K562 (cell line): ENCODE results near the gene NPS. TPM values are rescaled to one million over a fixed set of nuclear protein-coding genes. Genes with fewer than 3 reads are reported as not detected.

Source experiments
- ATAC-seq: fragments of 200-7000 bp; cut with Tn5 transposase; 3 replicates; pipeline ENCODE4 v1.9.1; 2020; ENCODE audit warnings: moderate library complexity
- BruUV-seq: library from RNA; stranded (reverse); fragments of 400-500 nt; replicated peaks from 2 replicates; lab custom pipeline; 2021; lab: Mats Ljungman, UMichigan
- CTCF ChIA-PET: fragments of 300-600 bp; formaldehyde crosslinking; extraction: SDS; loops from one replicate; lab custom pipeline; 2021; ENCODE audit warnings: low intra/inter-chr PET ratio; lab: Yijun Ruan, JAX
- POLR2A ChIA-PET: fragments of 300-600, 350-650 bp; sonication (Branson Sonifier 250); formaldehyde crosslinking; extraction: SDS; loops from one replicate; lab custom pipeline; 2021; ENCODE audit warnings: antibody characterized with exemption, inconsistent platforms; lab: Yijun Ruan, JAX
- DNase-seq, 4 experiments: peaks; one replicate each; pipeline versions ENCODE4 v3.0.0 to v3.0.0-alpha.2; 2011 to 2018; ENCODE audit warnings: low spot score in 3 of 4, mixed read lengths in 3 of 4; ENCODE audit errors: extremely low read depth in 1 of 4
- FAIRE-seq: peaks from 2 replicates; lab custom pipeline; 2011; peaks lifted over from hg19 to GRCh38; lab: Jason Lieb, UNC
- H2AFZ ChIP-seq: 2 replicates; pipeline ENCODE4 v1.6.0; 2011; ENCODE audit warnings: low read depth, low read length, control low read depth, inconsistent platforms
- H3K27ac ChIP-seq: fragments of 200-600 bp; 3 replicates; pipeline ENCODE4 v1.8.0; 2011; ENCODE audit warnings: low read depth, mild to moderate bottlenecking, control low read depth, inconsistent platforms, low read length, moderate library complexity, mixed read lengths; ENCODE audit errors: extremely low read depth
- H3K27me3 ChIP-seq, 2 experiments: fragments of 300-600 bp in 1 of 2; 2 replicates in 1 of 2; 3 replicates in 1 of 2; pipeline versions ENCODE4 v1.6.0 to v1.8.0; 2011; ENCODE audit warnings: inconsistent platforms in 2 of 2, low read length in 2 of 2, mild to moderate bottlenecking in 1 of 2, mixed read lengths in 1 of 2, moderate library complexity in 1 of 2; ENCODE audit not compliant: control insufficient read depth in 2 of 2, insufficient read depth in 2 of 2
- H3K36me3 ChIP-seq: fragments of 300-600 bp; 3 replicates; pipeline ENCODE4 v1.8.0; 2011; ENCODE audit warnings: mild to moderate bottlenecking, low read length, inconsistent platforms; ENCODE audit not compliant: control insufficient read depth, insufficient read depth
- H3K4me1 ChIP-seq, 2 experiments: fragments of 200-600 bp in 1 of 2; replicated peaks in 1 of 2; 2 replicates in 1 of 2; 3 replicates in 1 of 2; pipeline versions ENCODE4 v1.5.1 to v1.8.0; 2011; ENCODE audit warnings: inconsistent platforms in 2 of 2, low read length in 2 of 2, mild to moderate bottlenecking in 1 of 2, mixed read lengths in 1 of 2, moderate library complexity in 1 of 2; ENCODE audit not compliant: control insufficient read depth in 2 of 2, insufficient read depth in 2 of 2
- H3K4me2 ChIP-seq: 2 replicates; pipeline ENCODE4 v1.6.1; 2011; ENCODE audit warnings: low read length, control low read depth, inconsistent platforms, mixed read lengths; ENCODE audit not compliant: insufficient read depth
- H3K4me3 ChIP-seq: fragments of 200-600 bp; sonication (generic), shearing (Covaris generic); 2 replicates; pipeline ENCODE4 v1.5.1; 2016; ENCODE audit warnings: control low read depth, inconsistent platforms
- H3K79me2 ChIP-seq: fragments of 200-600 bp; 3 replicates; pipeline ENCODE4 v1.8.0; 2011; ENCODE audit warnings: low read length, inconsistent platforms; ENCODE audit not compliant: control insufficient read depth, insufficient read depth
- H3K9ac ChIP-seq, 2 experiments: 2 replicates each; pipeline versions ENCODE4 v1.6.0 to v1.6.1; 2011; ENCODE audit warnings: low read depth in 2 of 2, low read length in 2 of 2, control low read depth in 1 of 2, inconsistent platforms in 1 of 2, mild to moderate bottlenecking in 1 of 2, mixed read lengths in 1 of 2; ENCODE audit not compliant: insufficient read depth in 1 of 2
- H3K9me1 ChIP-seq: one replicate; pipeline ENCODE4 v1.6.0; 2011; ENCODE audit warnings: inconsistent platforms, mild to moderate bottlenecking, low read length, moderate library complexity; ENCODE audit not compliant: control insufficient read depth, insufficient read depth
- H3K9me3 ChIP-seq: replicated peaks from 2 replicates; pipeline ENCODE4 v1.5.1; 2011; ENCODE audit warnings: low read depth, low read length, inconsistent platforms; ENCODE audit not compliant: control insufficient read depth, insufficient read depth
- H4K20me1 ChIP-seq: replicated peaks from 2 replicates; pipeline ENCODE4 v1.6.1; 2011; ENCODE audit warnings: low read length, inconsistent platforms, mixed read lengths; ENCODE audit not compliant: control insufficient read depth, insufficient read depth
- CBX2 ChIP-seq: fragments of 200-600 bp; sonication (generic); IDR thresholded peaks from one replicate; pipeline ENCODE4 v1.6.1; 2012; ENCODE audit warnings: mild to moderate bottlenecking, low read length, inconsistent platforms; ENCODE audit not compliant: insufficient read depth, poor library complexity, severe bottlenecking
- EZH2 ChIP-seq: IDR thresholded peaks from 2 replicates; pipeline ENCODE4 v1.6.1; 2012; ENCODE audit warnings: low read depth, mild to moderate bottlenecking, inconsistent platforms, low read length, borderline replicate concordance
- FOXA3 ChIP-seq, 2 experiments: fragments of 450-650 bp in 1 of 2; sonication (generic) in 1 of 2; formaldehyde crosslinking; IDR thresholded peaks in 1 of 2; conservative IDR thresholded peaks in 1 of 2; 2 replicates each; pipeline versions ENCODE4 v1.4.0 to v1.8.0; 2020 to 2022; ENCODE audit warnings: mild to moderate bottlenecking in 2 of 2, missing genetic modification reagents in 1 of 2
- FOXJ3 ChIP-seq: sonication (generic); formaldehyde crosslinking; IDR thresholded peaks from 2 replicates; pipeline ENCODE4 v1.4.0; 2020; ENCODE audit warnings: mild to moderate bottlenecking, missing genetic modification reagents
- HDAC8 ChIP-seq: fragments of 450-650 bp; IDR thresholded peaks from 2 replicates; pipeline ENCODE4 v1.6.1; 2016; ENCODE audit warnings: mild to moderate bottlenecking, missing genetic modification characterization, moderate library complexity, missing compliant biosample characterization
- HNRNPH1 ChIP-seq: fragments of 200-400 bp; formaldehyde crosslinking; optimal IDR thresholded peaks from 2 replicates; pipeline ENCODE3; 2017; ENCODE audit warnings: low read depth, mild to moderate bottlenecking, low read length, moderate library complexity
- JUN ChIP-seq, 2 experiments: sonication (generic) in 1 of 2; formaldehyde crosslinking in 1 of 2; IDR thresholded peaks; 2 replicates each; pipeline versions ENCODE4 v1.6.1 to v1.8.0; 2012 to 2022; ENCODE audit warnings: borderline replicate concordance in 2 of 2, mild to moderate bottlenecking in 2 of 2, improper control_type of control experiment in 1 of 2, low read depth in 1 of 2, low read length in 1 of 2, missing genetic modification reagents in 1 of 2
- SLC30A9 ChIP-seq: fragments of 250-450 bp; sonication (Bioruptor Pico); IDR thresholded peaks from 2 replicates; pipeline ENCODE4 v1.8.0; 2022; ENCODE audit warnings: mild to moderate bottlenecking, moderate library complexity
- TAF15 ChIP-seq: fragments of 200-400 bp; formaldehyde crosslinking; IDR thresholded peaks from 2 replicates; pipeline ENCODE4 v1.6.1; 2017; ENCODE audit warnings: mild to moderate bottlenecking, low read depth, low read length, moderate library complexity
- TEAD1 ChIP-seq, 2 experiments: fragments of 450-650 bp in 1 of 2; sonication (generic) in 1 of 2; formaldehyde crosslinking; IDR thresholded peaks; 2 replicates each; pipeline versions ENCODE4 v1.4.0 to v1.8.0; 2020 to 2022; ENCODE audit warnings: mild to moderate bottlenecking in 2 of 2, missing genetic modification reagents in 1 of 2
- WGBS: fragments of 100-300 bp; shearing (Covaris generic); methylation state at CpG from one replicate; pipeline ENCODE4 v1.1.6; 2016; ENCODE audit warnings: low coverage, mixed read lengths; ENCODE audit not compliant: insufficient coverage; ENCODE audit errors: missing lambda C conversion rate; 5-methylcytosine and 5-hydroxymethylcytosine counted together
- in situ Hi-C: fragments of 300-500 bp; cut with MboI; formaldehyde crosslinking; loops from 4 replicates; pipeline ENCODE4 v1.15.0; 2018; ENCODE audit warnings: inconsistent platforms, mixed read lengths
- intact Hi-C: fragments of 100-400 bp; cut with micrococcal nuclease; formaldehyde crosslinking; loops from 2 replicates; pipeline ENCODE4 v1.14.2; 2022
- polyA plus RNA-seq, 8 experiments: library from polyadenylated mRNA; depleted of rRNA in 4 of 8; stranded (reverse) in 5 of 8; unstranded in 3 of 8; fragments of >200 nt; fragmentation: Nextera tagmentation in 2 of 8; fragmentation: Illumina TruSeq in 1 of 8; extraction: Ambion mirVana in 2 of 8; extraction: Trizol in 1 of 8; gene quantifications; 2 replicates each; pipeline versions ENCODE4 v1.2.1 to v1.2.3, GENCODE V29; 2011 to 2014; ENCODE audit warnings: inconsistent platforms in 1 of 8, missing spikeins in 1 of 8
- total RNA-seq, 7 experiments: library from RNA; depleted of rRNA in 6 of 7; stranded (reverse); fragments of >200 nt in 6 of 7; fragmentation: Illumina TruSeq in 2 of 7; extraction: Trizol in 2 of 7; gene quantifications; 2 replicates each; pipeline versions ENCODE4 v1.2.1 to v1.2.3, GENCODE V29; 2011 to 2021; ENCODE audit warnings: low replicate concordance in 1 of 7
- TF ChIP-seq, protein P1 (sequence below): fragments of 250-450 bp; sonication (Bioruptor Pico); IDR thresholded peaks from 2 replicates; pipeline ENCODE4 v1.4.0; 2020; ENCODE audit warnings: mild to moderate bottlenecking, moderate library complexity
- TF ChIP-seq, protein P2 (sequence below): sonication (generic); formaldehyde crosslinking; IDR thresholded peaks from 2 replicates; pipeline ENCODE4 v1.8.0; 2022; ENCODE audit warnings: mild to moderate bottlenecking, missing genetic modification reagents

Gene NPS
- total and polyA plus RNA-seq, 9 of the 15 experiments (the other 6 are each of a cell fraction or from before 2014, with no cell fraction given) = not detected

DNA sequence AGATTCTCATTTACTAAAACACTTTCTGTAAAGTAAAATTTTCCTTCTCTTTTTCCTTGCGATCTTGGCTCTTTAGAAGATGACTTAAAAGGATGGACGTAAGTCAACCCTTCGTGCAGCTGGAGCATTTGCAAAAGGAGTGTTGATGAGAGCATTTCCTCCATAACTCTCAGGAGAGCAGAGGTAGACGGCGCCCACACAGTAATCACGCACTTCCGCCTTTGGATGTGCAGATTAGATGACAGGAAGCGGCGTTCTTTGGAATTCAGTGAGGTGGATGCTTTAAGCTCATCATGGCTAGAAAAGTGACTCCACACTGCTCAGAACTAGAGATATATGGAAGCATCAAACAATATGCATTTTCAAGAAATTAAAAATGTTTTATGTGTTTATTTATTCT is 43.0 kb upstream of the NPS start:
- FAIRE-seq = no peak
- no peaks in the 10 kb centered on the region for H3K9me3 ChIP-seq
- POLR2A ChIA-PET = no interaction called here

DNA sequence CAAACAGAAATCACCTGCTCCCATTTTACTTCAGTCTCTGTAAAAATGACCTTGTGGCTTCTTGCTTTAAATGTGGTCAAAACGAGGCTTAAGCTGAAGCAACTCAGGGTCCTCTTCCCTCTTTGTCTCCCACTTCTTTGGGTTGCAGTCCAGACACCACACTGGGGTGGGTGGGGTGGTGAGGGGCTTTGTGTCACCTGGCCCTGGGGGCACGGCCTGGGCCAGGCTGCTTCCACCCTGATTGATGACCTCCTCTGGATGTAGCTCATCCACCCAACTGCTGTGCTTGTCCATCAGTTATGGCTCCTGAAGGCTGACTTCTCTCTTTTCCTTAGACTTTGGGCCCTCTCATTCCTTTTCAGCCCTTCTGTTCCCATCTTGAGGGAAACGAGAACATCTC is 26.8 kb upstream of the NPS start:
- H3K4me2 ChIP-seq = no peak overlapping the region
- no peaks in the 10 kb centered on the region for H3K36me3 ChIP-seq
- H3K79me2 ChIP-seq = no peaks in the 10 kb centered on the region
- ATAC-seq (no peak), FAIRE-seq (no peak), DNase-seq (no peak)
- no peaks in the 10 kb centered on the region for H4K20me1 ChIP-seq
- in situ Hi-C loops = no loop called here
- no peak overlapping the region for H3K27ac ChIP-seq
- no peaks in the 10 kb centered on the region for H3K9me3 ChIP-seq
- WGBS = 0% methylated on average over 2 of the region's 3 CpGs
- BruUV-seq = no TSS peak
- no peak overlapping the region for H3K9ac ChIP-seq
- H2AFZ ChIP-seq = no peak overlapping the region
- H3K27me3 ChIP-seq = no peaks in the 10 kb centered on the region
- ChIA-PET CTCF (no interaction called here), POLR2A (no interaction called here)
- intact Hi-C loops = no loop called here
- no peaks in the 10 kb centered on the region for H3K9me1 ChIP-seq
- no peaks in the 10 kb centered on the region for H3K4me1 ChIP-seq
- no peak overlapping the region for H3K4me3 ChIP-seq
- TF ChIP-seq TEAD1 (CRISPR knock-in tag; IDR thresholded peaks at IDR 0.05) (no peak), CBX2 (no peak), JUN (IDR thresholded peaks at IDR 0.05; ENCODE audit: borderline replicate concordance, low read depth, low read length) (no peak), JUN (CRISPR knock-in tag; IDR thresholded peaks at IDR 0.05; ENCODE audit: borderline replicate concordance) (no peak), FOXJ3 (CRISPR knock-in tag) (no peak), FOXA3 (CRISPR knock-in tag; conservative IDR thresholded peaks at IDR 0.05 in 1 of 2, IDR thresholded peaks at IDR 0.05 in 1 of 2) (no peak), SLC30A9 (CRISPR knock-in tag) (no peak), TAF15 (no peak)
- TF ChIP-seq, protein P1, sequence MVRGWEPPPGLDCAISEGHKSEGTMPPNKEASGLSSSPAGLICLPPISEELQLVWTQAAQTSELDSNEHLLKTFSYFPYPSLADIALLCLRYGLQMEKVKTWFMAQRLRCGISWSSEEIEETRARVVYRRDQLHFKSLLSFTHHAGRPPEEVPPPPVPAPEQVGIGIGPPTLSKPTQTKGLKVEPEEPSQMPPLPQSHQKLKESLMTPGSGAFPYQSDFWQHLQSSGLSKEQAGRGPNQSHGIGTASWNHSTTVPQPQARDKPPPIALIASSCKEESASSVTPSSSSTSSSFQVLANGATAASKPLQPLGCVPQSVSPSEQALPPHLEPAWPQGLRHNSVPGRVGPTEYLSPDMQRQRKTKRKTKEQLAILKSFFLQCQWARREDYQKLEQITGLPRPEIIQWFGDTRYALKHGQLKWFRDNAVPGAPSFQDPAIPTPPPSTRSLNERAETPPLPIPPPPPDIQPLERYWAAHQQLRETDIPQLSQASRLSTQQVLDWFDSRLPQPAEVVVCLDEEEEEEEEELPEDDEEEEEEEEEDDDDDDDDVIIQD (CRISPR knock-in tag) = no peak
- TF ChIP-seq, protein P2, sequence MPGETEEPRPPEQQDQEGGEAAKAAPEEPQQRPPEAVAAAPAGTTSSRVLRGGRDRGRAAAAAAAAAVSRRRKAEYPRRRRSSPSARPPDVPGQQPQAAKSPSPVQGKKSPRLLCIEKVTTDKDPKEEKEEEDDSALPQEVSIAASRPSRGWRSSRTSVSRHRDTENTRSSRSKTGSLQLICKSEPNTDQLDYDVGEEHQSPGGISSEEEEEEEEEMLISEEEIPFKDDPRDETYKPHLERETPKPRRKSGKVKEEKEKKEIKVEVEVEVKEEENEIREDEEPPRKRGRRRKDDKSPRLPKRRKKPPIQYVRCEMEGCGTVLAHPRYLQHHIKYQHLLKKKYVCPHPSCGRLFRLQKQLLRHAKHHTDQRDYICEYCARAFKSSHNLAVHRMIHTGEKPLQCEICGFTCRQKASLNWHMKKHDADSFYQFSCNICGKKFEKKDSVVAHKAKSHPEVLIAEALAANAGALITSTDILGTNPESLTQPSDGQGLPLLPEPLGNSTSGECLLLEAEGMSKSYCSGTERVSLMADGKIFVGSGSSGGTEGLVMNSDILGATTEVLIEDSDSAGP (CRISPR knock-in tag) = no peak

More for the DNA sequence above, 43.0 kb upstream of the NPS start:
- H4K20me1 ChIP-seq = no peaks in the 10 kb centered on the region
- H3K27ac ChIP-seq = no peak overlapping the region
- no peak for TF ChIP-seq HNRNPH1
- no peak for TF ChIP-seq EZH2
- TF ChIP-seq HDAC8 (tag) = no peak
- TF ChIP-seq, all 486 proteins: peak for 0
- H3K36me3 ChIP-seq = no peaks in the 10 kb centered on the region
- intact Hi-C loops = no loop called here
- CTCF ChIA-PET = no interaction called here
- DNase-seq = no peak
- H3K27me3 ChIP-seq = no peaks in the 10 kb centered on the region
- H3K4me3 ChIP-seq = no peak overlapping the region
- in situ Hi-C loops = no loop called here
- no peak overlapping the region for H3K9ac ChIP-seq
- H3K4me1 ChIP-seq = no peaks in the 10 kb centered on the region
- no peak for ATAC-seq
- H2AFZ ChIP-seq = no peak overlapping the region
- no peak overlapping the region for H3K4me2 ChIP-seq
- 1% methylated on average over 9 of the region's 9 CpGs for WGBS
- H3K9me1 ChIP-seq = no peaks in the 10 kb centered on the region
- no TSS peak for BruUV-seq
- no peaks in the 10 kb centered on the region for H3K79me2 ChIP-seq
